NT2/D1 (cell line): Measurements from ENCODE around the gene AGTR1.

Experiments
- DNase-seq: peaks from one replicate; pipeline ENCODE4 v3.0.0-alpha.2; 2011; ENCODE audit warnings: low read depth, low spot score
- H3K27me3 ChIP-seq: 2 replicates; pipeline ENCODE4 v1.6.0; 2011; ENCODE audit warnings: mild to moderate bottlenecking; ENCODE audit not compliant: insufficient read length, insufficient read depth
- H3K36me3 ChIP-seq: 2 replicates; pipeline ENCODE4 v1.6.1; 2011; ENCODE audit warnings: mild to moderate bottlenecking, low read length, mixed read lengths; ENCODE audit not compliant: insufficient read depth, insufficient read length
- H3K4me1 ChIP-seq: 2 replicates; pipeline ENCODE4 v1.5.1; 2011; ENCODE audit not compliant: insufficient read depth, insufficient read length
- H3K4me3 ChIP-seq: 2 replicates; pipeline ENCODE4 v1.5.1; 2011; ENCODE audit warnings: low read depth; ENCODE audit not compliant: insufficient read length
- H3K9ac ChIP-seq: 2 replicates; pipeline ENCODE4 v1.6.0; 2011; ENCODE audit warnings: low read depth; ENCODE audit not compliant: insufficient read length
- H3K9me3 ChIP-seq: 2 replicates; pipeline ENCODE4 v1.5.1; 2011; ENCODE audit warnings: mild to moderate bottlenecking, low read length; ENCODE audit not compliant: insufficient read depth
- SUZ12 ChIP-seq: IDR thresholded peaks from 2 replicates; pipeline ENCODE4 v1.6.1; 2011; ENCODE audit not compliant: insufficient read length, insufficient read depth; ENCODE audit errors: extremely low read depth
- YY1 ChIP-seq: IDR thresholded peaks from 2 replicates; pipeline ENCODE4 v1.6.1; 2011; ENCODE audit not compliant: insufficient read length, insufficient read depth
- ZNF274 ChIP-seq: IDR thresholded peaks from 2 replicates; pipeline ENCODE4 v1.6.1; 2011; ENCODE audit warnings: mild to moderate bottlenecking, low read depth, low read length

The AGTR1 gene

GRCh38 chr3:148718982-148719862 lies 21.5 kb downstream of the AGTR1 start:
- Histone ChIP-seq H3K4me1 (no peaks in the 10 kb centered on the region), H3K27me3 (no peaks in the 10 kb centered on the region), H3K9ac (no peak overlapping the region), H3K9me3 (no peaks in the 10 kb centered on the region), H3K4me3 (no peak overlapping the region), H3K36me3 (no peaks in the 10 kb centered on the region)
- DNase-seq = no peak
- TF ChIP-seq SUZ12 (no peak), ZNF274 (no peak), YY1 (no peak)

GRCh38 chr3:148720873-148721272 lies 23.2 kb downstream of the AGTR1 start:
- TF ChIP-seq YY1 = no peak
- no peak for TF ChIP-seq ZNF274
- TF ChIP-seq SUZ12 = no peak
- no peaks in the 10 kb centered on the region for H3K9me3 ChIP-seq
- no peaks in the 10 kb centered on the region for H3K27me3 ChIP-seq
- no peak for DNase-seq
- no peak overlapping the region for H3K4me3 ChIP-seq
- H3K4me1 ChIP-seq = no peaks in the 10 kb centered on the region
- H3K36me3 ChIP-seq = no peaks in the 10 kb centered on the region
- no peak overlapping the region for H3K9ac ChIP-seq

- TF ChIP-seq ZNF274 (no peak), SUZ12 (no peak), YY1 (no peak)
- DNase-seq = no peak
- H3K9ac ChIP-seq = no peak overlapping the region
Observed at GRCh38 chr3:148723631-148724030, 25.9 kb downstream of the AGTR1 start.

GRCh38 chr3:148727231-148727630 lies 29.5 kb downstream of the AGTR1 start:
- Histone ChIP-seq H3K4me3 (no peak overlapping the region), H3K4me1 (no peaks in the 10 kb centered on the region), H3K9ac (no peak overlapping the region), H3K36me3 (no peaks in the 10 kb centered on the region), H3K9me3 (no peaks in the 10 kb centered on the region), H3K27me3 (no peaks in the 10 kb centered on the region)
- no peak for TF ChIP-seq ZNF274
- no peak for TF ChIP-seq SUZ12
- TF ChIP-seq YY1 = no peak
- DNase-seq = peak; percentile 44

More at GRCh38 chr3:148723631-148724030, 25.9 kb downstream of the AGTR1 start:
- Histone ChIP-seq H3K27me3 (no peaks in the 10 kb centered on the region), H3K36me3 (no peaks in the 10 kb centered on the region), H3K4me3 (no peak overlapping the region), H3K9me3 (no peaks in the 10 kb centered on the region), H3K4me1 (no peaks in the 10 kb centered on the region)

GRCh38 chr3:148728753-148729152 lies 31.1 kb downstream of the AGTR1 start:
- Histone ChIP-seq H3K27me3 (no peaks in the 10 kb centered on the region), H3K9me3 (no peaks in the 10 kb centered on the region), H3K9ac (no peak overlapping the region), H3K4me1 (no peaks in the 10 kb centered on the region), H3K4me3 (no peak overlapping the region), H3K36me3 (no peaks in the 10 kb centered on the region)
- no peak for DNase-seq
- TF ChIP-seq SUZ12 (no peak), YY1 (no peak), ZNF274 (no peak)

- Histone ChIP-seq H3K9ac (no peak overlapping the region), H3K36me3 (no peaks in the 10 kb centered on the region), H3K4me1 (no peaks in the 10 kb centered on the region), H3K4me3 (no peak overlapping the region), H3K27me3 (no peaks in the 10 kb centered on the region), H3K9me3 (no peaks in the 10 kb centered on the region)
- DNase-seq = no peak
- TF ChIP-seq ZNF274 (no peak), SUZ12 (no peak), YY1 (no peak)
Observed at GRCh38 chr3:148729476-148730055, 31.9 kb downstream of the AGTR1 start.

- no peaks in the 10 kb centered on the region for H3K4me1 ChIP-seq
- H3K4me3 ChIP-seq = no peak overlapping the region
- no peaks in the 10 kb centered on the region for H3K36me3 ChIP-seq
- no peaks in the 10 kb centered on the region for H3K27me3 ChIP-seq
- no peak for TF ChIP-seq SUZ12
- TF ChIP-seq YY1 = no peak
- TF ChIP-seq ZNF274 = no peak
- no peak for DNase-seq
- H3K9ac ChIP-seq = no peak overlapping the region
- H3K9me3 ChIP-seq = no peaks in the 10 kb centered on the region
Observed at GRCh38 chr3:148730676-148731075, 33.0 kb downstream of the AGTR1 start.
